Hindlimb muscle (tissue), 1 donor: ENCODE measurements around the gene PIK3CD. TPM values are rescaled to one million over a fixed set of nuclear protein-coding genes. Genes with fewer than 3 reads are reported as not detected.
"Not testable (repeated sequence)": the region's sequence is repeated elsewhere in the genome, so short reads cannot be mapped to it uniquely, and the experiment has no call there.

Experiments
- DNase-seq: peaks from one replicate; pipeline ENCODE4 v3.0.0-alpha.2; 2013
- polyA plus RNA-seq: library from polyadenylated mRNA; unstranded; fragments of 120-200 nt; gene quantifications from one replicate; pipeline ENCODE4 v1.2.1, GENCODE V29; 2013; ENCODE audit not compliant: insufficient read length

PIK3CD gene
- polyA plus RNA-seq, 1 donor = 4.2 TPM

GRCh38 chr1:9624081-9624480 lies 27.4 kb upstream of the PIK3CD start:
- DNase-seq = no peak

DNA sequence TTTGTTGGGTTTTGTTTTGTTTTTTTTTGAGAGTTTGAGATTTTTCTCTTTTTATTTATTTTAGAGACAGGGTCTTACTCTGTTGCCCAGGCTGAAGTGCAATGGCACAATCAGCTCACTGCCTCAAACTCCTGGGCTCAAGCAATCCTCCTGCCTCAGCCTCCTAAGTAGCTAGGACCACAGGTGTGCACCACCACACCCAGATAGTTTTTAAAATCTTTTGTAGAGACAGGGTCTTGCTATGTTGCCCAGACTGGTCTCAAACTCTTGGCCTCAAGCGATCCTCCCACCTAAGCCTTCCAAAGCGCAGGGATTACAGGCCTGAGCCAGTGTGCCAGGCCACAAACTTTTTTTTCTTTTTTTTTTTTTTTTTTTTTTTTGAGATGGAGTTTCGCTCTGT lies 26.5 kb upstream of the PIK3CD start:
- not testable (repeated sequence) for DNase-seq

GRCh38 chr1:9626201-9626608 lies 25.3 kb upstream of the PIK3CD start:
- no peak for DNase-seq

GRCh38 chr1:9628541-9629444 lies 22.7 kb upstream of the PIK3CD start:
- no peak for DNase-seq

GRCh38 chr1:9629445-9630201 lies 21.9 kb upstream of the PIK3CD start:
- DNase-seq = peak; percentile 16

DNA sequence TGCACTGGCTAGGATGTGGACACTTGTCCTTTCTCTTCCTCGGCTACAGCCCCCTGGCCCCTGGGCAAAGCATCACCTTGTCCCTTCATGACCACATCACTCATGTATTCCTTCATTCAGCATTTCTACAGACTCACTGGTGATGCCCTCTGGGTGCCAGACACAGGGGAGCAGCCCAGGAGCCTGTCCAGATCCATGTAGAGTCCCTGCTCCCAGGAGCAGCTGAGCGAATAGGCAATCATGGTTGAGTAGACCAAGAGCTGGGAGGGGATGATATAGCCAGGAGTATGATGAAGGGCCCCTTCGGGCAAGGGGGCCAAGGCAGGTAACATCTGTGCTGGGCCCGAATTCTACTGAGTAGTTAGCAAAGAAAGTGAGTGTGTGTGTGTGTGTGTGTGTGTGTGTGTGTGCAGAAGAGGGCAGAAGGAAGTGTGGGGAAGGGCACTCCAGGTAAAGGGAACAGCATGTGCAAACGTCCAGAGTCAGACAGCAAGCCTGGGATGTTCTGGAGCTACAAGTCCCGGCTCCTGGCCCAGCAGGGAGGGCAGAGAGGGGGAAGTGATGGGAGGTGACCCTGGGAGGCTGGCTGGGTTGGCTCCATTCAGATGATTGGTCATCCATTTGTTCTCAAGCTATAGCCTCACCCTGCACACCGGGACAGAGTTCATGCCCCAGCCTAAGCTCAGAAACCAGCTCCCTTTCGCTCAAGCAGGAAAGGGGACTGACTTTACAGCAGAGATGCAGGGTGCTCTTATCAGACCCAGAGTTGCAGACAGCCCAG lies 21.0 kb upstream of the PIK3CD start:
- DNase-seq = no peak

- DNase-seq = no peak
These were observed 19.9 kb upstream of the PIK3CD start for GRCh38 chr1:9631613-9632012.

- no peak for DNase-seq
These were observed 18.0 kb upstream of the PIK3CD start for GRCh38 chr1:9633493-9633892.

GRCh38 chr1:9634582-9634981 lies 16.9 kb upstream of the PIK3CD start:
- DNase-seq = no peak

DNA sequence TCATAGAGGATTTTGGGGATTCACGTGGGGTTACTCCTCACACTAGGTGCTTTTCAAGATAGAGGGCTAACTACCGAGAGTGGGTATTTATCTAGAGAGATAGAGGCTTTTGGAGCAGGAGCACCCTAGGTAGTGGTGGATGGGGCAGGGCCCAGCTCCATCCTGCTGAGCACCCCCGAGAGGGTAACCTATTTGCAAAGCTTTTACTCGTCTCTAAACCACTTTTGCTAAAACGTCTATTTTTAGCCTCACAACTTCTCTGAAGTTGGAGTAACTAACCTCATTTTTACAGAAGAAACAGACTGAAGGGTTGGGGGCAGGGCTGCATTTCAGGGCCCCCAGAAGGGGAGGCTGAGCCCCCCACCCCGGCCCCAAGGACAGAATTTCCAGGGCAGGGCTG lies 12.3 kb upstream of the PIK3CD start:
- DNase-seq = no peak

DNA sequence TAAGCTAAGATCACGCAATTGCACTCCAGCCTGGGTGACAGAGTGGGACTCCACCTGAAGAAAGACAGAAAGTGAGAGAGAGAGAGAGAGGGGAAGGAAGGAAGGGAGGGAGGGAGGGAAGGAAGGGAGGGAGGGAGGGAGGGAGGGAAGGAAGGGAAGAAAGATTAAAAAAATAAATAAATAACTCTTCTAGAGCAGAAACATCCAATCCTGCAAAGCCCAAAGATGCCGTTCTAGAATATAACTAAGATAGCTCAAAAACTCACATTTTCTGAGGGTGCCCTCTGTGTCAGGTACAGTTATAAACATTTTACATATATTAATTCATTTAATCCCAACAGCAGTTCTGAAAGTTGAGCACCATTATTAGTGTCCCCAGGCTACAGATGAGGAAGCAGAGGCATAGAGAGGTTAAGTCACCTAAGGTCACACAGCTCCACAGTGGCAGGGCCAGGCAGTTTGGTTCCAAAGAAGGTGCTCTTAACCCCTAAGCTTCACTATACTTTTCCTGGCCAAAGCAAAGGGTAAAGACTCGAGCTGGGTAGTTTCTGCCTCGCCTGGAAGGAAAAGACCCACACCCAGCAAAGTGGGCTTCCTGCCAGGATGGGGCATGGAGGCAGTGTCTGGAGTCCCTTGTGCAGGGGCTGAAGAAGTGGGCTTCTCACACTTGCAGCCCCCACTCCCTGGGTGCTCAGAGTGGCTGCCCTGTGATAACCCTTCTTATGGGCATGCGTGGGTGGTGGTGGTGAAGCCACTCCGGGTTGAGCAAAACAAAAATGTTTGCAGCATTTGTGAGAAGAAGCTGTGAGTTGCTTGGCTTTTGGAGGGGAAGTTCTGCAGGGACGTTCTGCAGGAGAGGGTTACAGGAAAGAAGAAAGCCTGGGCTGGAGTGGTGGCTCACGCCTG lies 7.9 kb upstream of the PIK3CD start:
- DNase-seq = no peak

DNA sequence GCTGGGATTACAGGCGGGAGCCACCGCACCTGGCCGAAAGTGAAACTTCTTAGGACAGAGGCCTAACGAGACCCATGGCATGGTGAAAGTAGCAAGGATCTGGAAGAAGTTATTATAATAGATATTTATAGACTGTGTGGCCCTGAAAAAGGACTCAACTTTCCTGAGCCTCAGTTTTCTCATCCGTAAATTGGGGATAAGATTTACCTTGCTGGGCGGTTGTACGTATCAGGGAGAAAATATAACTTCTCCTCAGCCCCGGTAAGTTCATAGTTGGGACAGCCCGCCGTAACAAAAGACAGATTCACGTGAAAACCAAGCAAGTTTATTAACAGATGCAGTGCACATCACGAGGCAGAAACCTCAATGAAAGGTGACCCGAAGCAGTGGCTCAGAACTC lies 5.5 kb upstream of the PIK3CD start:
- DNase-seq = no peak

- DNase-seq = no peak
These were observed 3.4 kb upstream of the PIK3CD start for GRCh38 chr1:9648171-9648570.

GRCh38 chr1:9649769-9650168 lies 1.8 kb upstream of the PIK3CD start:
- DNase-seq = no peak

DNA sequence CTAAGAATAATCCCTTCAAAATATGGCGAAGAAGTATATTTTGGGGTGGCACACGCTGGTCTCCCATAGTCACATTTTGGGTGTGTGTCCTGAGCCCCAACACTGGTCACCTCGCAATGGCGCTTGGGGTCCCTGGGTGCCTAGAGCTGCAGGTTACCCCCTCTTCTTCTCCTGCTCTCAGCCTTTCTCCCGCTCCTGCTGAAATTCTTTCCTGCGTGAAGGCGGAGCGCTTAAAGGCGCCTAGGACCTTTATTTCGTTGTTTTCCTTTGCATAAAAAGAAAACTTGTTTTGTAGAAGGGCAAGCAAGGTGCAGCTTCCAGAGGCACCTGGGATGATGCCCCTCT lies 339 bp upstream of the PIK3CD start:
- DNase-seq = no peak

GRCh38 chr1:9652379-9653209 lies 1.1 kb downstream of the PIK3CD start:
- no peak for DNase-seq

DNA sequence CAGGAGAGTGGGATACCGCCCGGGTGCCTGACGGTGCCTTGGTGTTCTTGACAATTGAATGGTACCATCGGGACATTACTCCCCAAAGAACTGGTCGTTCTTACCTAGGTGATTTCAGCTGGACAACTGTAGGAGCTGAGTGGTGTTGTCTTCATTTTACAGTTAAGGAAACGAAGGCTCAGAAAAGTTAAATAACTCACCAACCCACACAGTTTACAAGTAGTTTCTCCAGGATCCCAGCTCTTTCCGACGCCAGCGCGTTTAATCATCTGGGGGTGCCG lies 1.6 kb downstream of the PIK3CD start:
- DNase-seq = no peak

GRCh38 chr1:9653491-9654050 lies 2.0 kb downstream of the PIK3CD start:
- no peak for DNase-seq

GRCh38 chr1:9654051-9654833 lies 2.7 kb downstream of the PIK3CD start:
- no peak for DNase-seq
